Suprapubic skin (tissue), 4 donors: ENCODE measurements around the gene STK36. TPM values are rescaled to one million over a fixed set of nuclear protein-coding genes. Genes with fewer than 3 reads are reported as not detected.

Source experiments
- DNase-seq, 2 donors: peaks; one replicate each; pipeline ENCODE4 v3.0.0-alpha.2; 2019; ENCODE audit warnings: low spot score in 2 of 2
- H3K27ac ChIP-seq: fragments of 200-600 bp; sonication (generic); one replicate; pipeline ENCODE4 v1.5.1; 2019
- H3K27me3 ChIP-seq: fragments of 200-600 bp; sonication (generic); one replicate; pipeline ENCODE4 v1.5.1; 2019
- H3K36me3 ChIP-seq: fragments of 200-600 bp; sonication (generic); one replicate; pipeline ENCODE4 v1.5.1; 2019
- H3K4me1 ChIP-seq: fragments of 200-600 bp; sonication (generic); one replicate; pipeline ENCODE4 v1.5.1; 2019
- H3K4me3 ChIP-seq: fragments of 200-600 bp; sonication (generic); one replicate; pipeline ENCODE4 v1.5.1; 2019; ENCODE audit warnings: mild to moderate bottlenecking
- H3K9me3 ChIP-seq: fragments of 200-600 bp; sonication (generic); one replicate; pipeline ENCODE4 v1.5.1; 2019
- EP300 ChIP-seq: sonication (generic); formaldehyde crosslinking; IDR thresholded peaks from one replicate; pipeline ENCODE4 v1.6.1; 2017; ENCODE audit warnings: antibody characterized with exemption
- POLR2A ChIP-seq, 2 donors: fragments of 450-650 bp; IDR thresholded peaks; one replicate each; pipeline ENCODE4 v1.6.1; 2017; ENCODE audit warnings: antibody characterized with exemption in 2 of 2, mild to moderate bottlenecking in 2 of 2, moderate library complexity in 2 of 2
- POLR2AphosphoS5 ChIP-seq, 3 donors: sonication (generic); formaldehyde crosslinking; IDR thresholded peaks; one replicate each; pipeline ENCODE4 v1.6.1; 2017; ENCODE audit warnings: antibody characterized with exemption in 3 of 3
- WGBS: methylation state at CpG from one replicate; pipeline ENCODE4 v1.1.5; 2018; 5-methylcytosine and 5-hydroxymethylcytosine counted together
- total RNA-seq, 4 donors: library from RNA; depleted of rRNA; stranded (reverse); fragments of >200 nt; gene quantifications; one replicate each; pipeline ENCODE4 v1.1.0, GENCODE V29; 2016
- TF ChIP-seq, protein P1 (sequence below), 2 donors: fragments of 200-600 bp in 1 of 2; fragments of 450-650 bp in 1 of 2; sonication (generic) in 1 of 2; IDR thresholded peaks; one replicate each; pipeline ENCODE4 v1.5.1; 2016 to 2019; ENCODE audit warnings: antibody characterized with exemption in 2 of 2, mild to moderate bottlenecking in 1 of 2, moderate library complexity in 1 of 2

STK36 gene, protein sequence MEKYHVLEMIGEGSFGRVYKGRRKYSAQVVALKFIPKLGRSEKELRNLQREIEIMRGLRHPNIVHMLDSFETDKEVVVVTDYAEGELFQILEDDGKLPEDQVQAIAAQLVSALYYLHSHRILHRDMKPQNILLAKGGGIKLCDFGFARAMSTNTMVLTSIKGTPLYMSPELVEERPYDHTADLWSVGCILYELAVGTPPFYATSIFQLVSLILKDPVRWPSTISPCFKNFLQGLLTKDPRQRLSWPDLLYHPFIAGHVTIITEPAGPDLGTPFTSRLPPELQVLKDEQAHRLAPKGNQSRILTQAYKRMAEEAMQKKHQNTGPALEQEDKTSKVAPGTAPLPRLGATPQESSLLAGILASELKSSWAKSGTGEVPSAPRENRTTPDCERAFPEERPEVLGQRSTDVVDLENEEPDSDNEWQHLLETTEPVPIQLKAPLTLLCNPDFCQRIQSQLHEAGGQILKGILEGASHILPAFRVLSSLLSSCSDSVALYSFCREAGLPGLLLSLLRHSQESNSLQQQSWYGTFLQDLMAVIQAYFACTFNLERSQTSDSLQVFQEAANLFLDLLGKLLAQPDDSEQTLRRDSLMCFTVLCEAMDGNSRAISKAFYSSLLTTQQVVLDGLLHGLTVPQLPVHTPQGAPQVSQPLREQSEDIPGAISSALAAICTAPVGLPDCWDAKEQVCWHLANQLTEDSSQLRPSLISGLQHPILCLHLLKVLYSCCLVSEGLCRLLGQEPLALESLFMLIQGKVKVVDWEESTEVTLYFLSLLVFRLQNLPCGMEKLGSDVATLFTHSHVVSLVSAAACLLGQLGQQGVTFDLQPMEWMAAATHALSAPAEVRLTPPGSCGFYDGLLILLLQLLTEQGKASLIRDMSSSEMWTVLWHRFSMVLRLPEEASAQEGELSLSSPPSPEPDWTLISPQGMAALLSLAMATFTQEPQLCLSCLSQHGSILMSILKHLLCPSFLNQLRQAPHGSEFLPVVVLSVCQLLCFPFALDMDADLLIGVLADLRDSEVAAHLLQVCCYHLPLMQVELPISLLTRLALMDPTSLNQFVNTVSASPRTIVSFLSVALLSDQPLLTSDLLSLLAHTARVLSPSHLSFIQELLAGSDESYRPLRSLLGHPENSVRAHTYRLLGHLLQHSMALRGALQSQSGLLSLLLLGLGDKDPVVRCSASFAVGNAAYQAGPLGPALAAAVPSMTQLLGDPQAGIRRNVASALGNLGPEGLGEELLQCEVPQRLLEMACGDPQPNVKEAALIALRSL (N-terminal part only)
- total RNA-seq: 10 to 100 TPM; 20.7 to 43.4 (median 21.9) TPM

DNA sequence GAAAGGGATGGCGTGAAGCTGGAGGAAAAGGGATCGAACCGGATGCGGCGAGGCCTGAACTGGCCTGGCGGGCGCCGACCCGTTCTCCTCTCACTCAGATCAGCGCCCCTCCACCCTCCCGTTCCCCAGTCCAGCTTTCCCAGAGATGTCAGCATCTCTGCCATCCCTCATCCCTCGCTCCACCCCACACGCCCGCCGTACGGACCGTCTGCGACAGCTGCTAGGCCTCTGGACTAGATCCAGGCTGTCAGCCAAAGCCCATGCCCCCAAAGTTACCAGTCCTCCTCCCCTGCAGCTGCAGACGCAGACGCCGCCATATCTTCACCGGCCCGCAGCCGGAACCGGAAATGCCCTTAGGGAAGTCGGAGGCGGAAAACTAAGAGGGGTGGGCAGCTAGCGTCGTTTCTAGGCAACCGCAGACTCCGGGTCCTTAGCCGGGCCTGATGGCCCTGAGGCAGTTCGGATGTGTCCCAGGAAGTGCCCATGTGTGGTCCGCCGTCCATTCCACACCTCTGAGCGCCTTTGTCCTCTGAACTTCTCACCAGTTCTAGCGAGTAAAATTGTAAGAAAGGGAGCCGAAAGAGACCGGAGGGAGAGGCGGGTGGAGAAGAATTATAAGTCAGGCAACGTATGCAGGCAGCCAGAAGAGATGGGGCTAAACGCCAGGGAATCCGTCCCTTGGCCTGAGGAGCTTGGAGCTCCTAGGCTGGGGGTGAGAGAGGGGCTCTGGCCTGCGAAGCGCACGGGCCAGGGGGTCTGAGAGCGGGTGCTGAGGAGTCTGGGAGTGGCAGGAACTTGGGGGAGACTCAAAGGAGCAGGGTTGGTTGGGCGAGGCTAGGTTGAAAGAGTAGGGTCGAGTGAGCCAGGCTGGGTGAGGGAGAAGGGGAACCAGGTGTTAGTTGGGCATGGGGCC is at the start of gene STK36, which contains the start of gene RNF25:
Gene STK36 (plus strand): TSS at position 433 of the 913 bp plus-strand sequence. CDS start 744 bp downstream, outside the sequence.
Gene RNF25 (minus strand): TSS at position 349 of the 913 bp plus-strand sequence. CDS start 32 bp downstream, at position 317.
- H3K36me3 ChIP-seq: peaks cover 25% of the 10 kb centered on the region
- peaks cover 19% of the 10 kb centered on the region for H3K4me1 ChIP-seq
- H3K9me3 ChIP-seq: no peaks in the 10 kb centered on the region
- TF ChIP-seq POLR2A (IDR thresholded peaks at IDR 0.05) (peak in 1 of 2 donors; percentile 34), POLR2AphosphoS5 (IDR thresholded peaks at IDR 0.05) (peak in 2 of 3 donors; percentile 6 to 24)
- TF ChIP-seq, protein P1, sequence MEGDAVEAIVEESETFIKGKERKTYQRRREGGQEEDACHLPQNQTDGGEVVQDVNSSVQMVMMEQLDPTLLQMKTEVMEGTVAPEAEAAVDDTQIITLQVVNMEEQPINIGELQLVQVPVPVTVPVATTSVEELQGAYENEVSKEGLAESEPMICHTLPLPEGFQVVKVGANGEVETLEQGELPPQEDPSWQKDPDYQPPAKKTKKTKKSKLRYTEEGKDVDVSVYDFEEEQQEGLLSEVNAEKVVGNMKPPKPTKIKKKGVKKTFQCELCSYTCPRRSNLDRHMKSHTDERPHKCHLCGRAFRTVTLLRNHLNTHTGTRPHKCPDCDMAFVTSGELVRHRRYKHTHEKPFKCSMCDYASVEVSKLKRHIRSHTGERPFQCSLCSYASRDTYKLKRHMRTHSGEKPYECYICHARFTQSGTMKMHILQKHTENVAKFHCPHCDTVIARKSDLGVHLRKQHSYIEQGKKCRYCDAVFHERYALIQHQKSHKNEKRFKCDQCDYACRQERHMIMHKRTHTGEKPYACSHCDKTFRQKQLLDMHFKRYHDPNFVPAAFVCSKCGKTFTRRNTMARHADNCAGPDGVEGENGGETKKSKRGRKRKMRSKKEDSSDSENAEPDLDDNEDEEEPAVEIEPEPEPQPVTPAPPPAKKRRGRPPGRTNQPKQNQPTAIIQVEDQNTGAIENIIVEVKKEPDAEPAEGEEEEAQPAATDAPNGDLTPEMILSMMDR (IDR thresholded peaks at IDR 0.05): no peak
- H3K4me3 ChIP-seq: peak within 1 kb of the TSS; percentile 71
- peak within 1 kb of the TSS; percentile 67 for H3K27ac ChIP-seq
- DNase-seq: peak; percentile 89 to 92
- H3K27me3 ChIP-seq: no peaks in the 10 kb centered on the region
- under 1% methylated on average over 35 of the region's 49 CpGs for WGBS

DNA sequence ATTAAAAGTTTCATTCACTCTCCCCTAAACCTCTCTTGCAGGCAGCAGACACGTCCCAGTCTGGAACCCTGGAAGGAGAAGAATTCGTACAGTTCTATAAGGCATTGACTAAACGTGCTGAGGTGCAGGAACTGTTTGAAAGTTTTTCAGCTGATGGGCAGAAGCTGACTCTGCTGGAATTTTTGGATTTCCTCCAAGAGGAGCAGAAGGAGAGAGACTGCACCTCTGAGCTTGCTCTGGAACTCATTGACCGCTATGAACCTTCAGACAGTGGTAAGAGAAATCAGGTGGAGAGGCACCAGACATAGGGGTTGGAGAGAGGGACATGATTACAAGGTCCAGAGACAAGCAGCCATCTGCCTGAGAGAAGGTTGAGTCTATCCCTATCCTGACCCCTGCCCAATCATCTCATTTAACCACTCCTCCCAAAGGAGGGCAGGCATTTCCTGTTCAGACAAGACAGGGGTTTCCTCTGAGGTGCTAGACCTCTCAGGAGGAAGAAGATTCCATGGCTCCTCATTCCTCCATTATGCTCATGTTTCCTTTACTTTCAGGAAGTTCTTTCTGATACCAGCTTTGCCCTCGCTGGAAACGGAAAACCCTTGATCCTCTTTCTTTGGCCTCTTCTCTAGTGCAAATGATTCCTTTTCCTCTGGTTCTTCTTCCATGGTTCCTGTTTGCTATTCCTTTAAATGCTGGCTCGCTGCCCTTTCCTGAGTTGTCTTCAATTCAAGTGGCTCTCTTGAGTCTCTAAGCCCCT is 49.1 kb upstream of the STK36 start:
- no peaks in the 10 kb centered on the region for H3K36me3 ChIP-seq
- DNase-seq: no peak
- H3K9me3 ChIP-seq: no peaks in the 10 kb centered on the region
- H3K27me3 ChIP-seq: no peaks in the 10 kb centered on the region
- TF ChIP-seq POLR2AphosphoS5 (IDR thresholded peaks at IDR 0.05) (no peak), EP300 (no peak), POLR2A (IDR thresholded peaks at IDR 0.05) (no peak)
- TF ChIP-seq, protein P1 (IDR thresholded peaks at IDR 0.05): no peak
- H3K4me3 ChIP-seq: no peak overlapping the region
- WGBS: 61% methylated on average over 7 of the region's 7 CpGs
- no peaks in the 10 kb centered on the region for H3K4me1 ChIP-seq
- H3K27ac ChIP-seq: no peak overlapping the region

- H3K4me3 ChIP-seq: no peak overlapping the region
- no peak overlapping the region for H3K27ac ChIP-seq
- H3K36me3 ChIP-seq: no peaks in the 10 kb centered on the region
- no peaks in the 10 kb centered on the region for H3K4me1 ChIP-seq
- H3K9me3 ChIP-seq: no peaks in the 10 kb centered on the region
- WGBS: 77% methylated on average over 3 of the region's 3 CpGs
- TF ChIP-seq, protein P1 (IDR thresholded peaks at IDR 0.05): no peak
- TF ChIP-seq POLR2AphosphoS5 (IDR thresholded peaks at IDR 0.05) (no peak), EP300 (no peak), POLR2A (IDR thresholded peaks at IDR 0.05) (no peak)
- DNase-seq: no peak
- no peaks in the 10 kb centered on the region for H3K27me3 ChIP-seq
Measured at GRCh38 chr2:218623366-218623705, 48.5 kb upstream of the STK36 start.

DNA sequence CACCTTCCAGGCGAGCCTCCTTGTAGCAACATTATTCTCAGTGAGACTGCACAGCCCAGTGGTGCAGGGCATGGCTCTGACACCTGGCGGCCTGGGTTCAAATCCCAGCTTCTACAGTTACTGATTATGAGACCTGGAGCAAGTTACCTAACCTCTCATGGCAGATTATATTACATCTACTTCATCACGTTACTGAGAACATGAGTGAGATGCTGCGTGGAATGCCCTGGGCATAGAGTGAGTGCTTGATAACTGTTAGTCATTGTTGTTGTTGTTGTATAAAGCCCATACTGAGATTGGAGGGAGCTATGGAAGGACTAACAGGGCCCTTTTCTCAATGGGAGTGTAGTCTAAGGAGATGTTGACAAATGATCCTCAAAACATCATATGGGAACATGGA is 45.5 kb upstream of the STK36 start:
- no peak overlapping the region for H3K4me3 ChIP-seq
- no peaks in the 10 kb centered on the region for H3K9me3 ChIP-seq
- H3K27ac ChIP-seq: no peak overlapping the region
- no peaks in the 10 kb centered on the region for H3K36me3 ChIP-seq
- TF ChIP-seq, protein P1 (IDR thresholded peaks at IDR 0.05): no peak
- TF ChIP-seq EP300 (no peak), POLR2AphosphoS5 (IDR thresholded peaks at IDR 0.05) (no peak), POLR2A (IDR thresholded peaks at IDR 0.05) (no peak)
- DNase-seq: no peak
- no peaks in the 10 kb centered on the region for H3K4me1 ChIP-seq
- 86% methylated on average over 4 of the region's 4 CpGs for WGBS
- no peaks in the 10 kb centered on the region for H3K27me3 ChIP-seq
